ACHN (cell line): ENCODE measurements around the gene C12orf60.

Experiments
- DNase-seq: peaks from one replicate; pipeline ENCODE4 v3.0.0-alpha.2; 2015
- in situ Hi-C: cut with HindIII; loops from 2 replicates; pipeline ENCODE4 v1.10.0; 2017; ENCODE audit warnings: low sequenced_read_pairs, low pct_ligation_motif_present, low pct_unique_long_range_greater_than_20kb

Gene C12orf60

GRCh38 chr12:14825256-14825655 lies 21.8 kb downstream of the C12orf60 start:
- in situ Hi-C loops, result no loop called here

GRCh38 chr12:14826491-14826890 lies 23.0 kb downstream of the C12orf60 start:
- no peak for DNase-seq
- in situ Hi-C loops, result no loop called here

More at GRCh38 chr12:14825256-14825655, 21.8 kb downstream of the C12orf60 start:
- no peak for DNase-seq

- in situ Hi-C loops, result no loop called here
- no peak for DNase-seq
Observed at GRCh38 chr12:14827043-14827442, 23.6 kb downstream of the C12orf60 start.

GRCh38 chr12:14828892-14829291 lies 25.4 kb downstream of the C12orf60 start:
- DNase-seq, result peak; percentile 45
- in situ Hi-C loops, result no loop called here

GRCh38 chr12:14833336-14833735 lies 29.9 kb downstream of the C12orf60 start:
- in situ Hi-C loops, result no loop called here
- no peak for DNase-seq

- DNase-seq, result no peak
- in situ Hi-C loops, result no loop called here
Observed at GRCh38 chr12:14833952-14834351, 30.5 kb downstream of the C12orf60 start.

GRCh38 chr12:14834509-14834908 lies 31.0 kb downstream of the C12orf60 start:
- in situ Hi-C loops, result no loop called here
- no peak for DNase-seq

GRCh38 chr12:14836336-14837210 lies 33.1 kb downstream of the C12orf60 start:
- in situ Hi-C loops, result no loop called here
- peak; percentile 93 for DNase-seq

GRCh38 chr12:14839262-14839661 lies 35.8 kb downstream of the C12orf60 start:
- in situ Hi-C loops, result no loop called here
- DNase-seq, result no peak

- DNase-seq, result no peak
- in situ Hi-C loops, result no loop called here
Observed at GRCh38 chr12:14840616-14841015, 37.1 kb downstream of the C12orf60 start.

GRCh38 chr12:14841761-14842160 lies 38.3 kb downstream of the C12orf60 start:
- DNase-seq, result peak; percentile 67
- in situ Hi-C loops, result no loop called here

GRCh38 chr12:14842315-14842714 lies 38.8 kb downstream of the C12orf60 start:
- no peak for DNase-seq
- in situ Hi-C loops, result no loop called here

GRCh38 chr12:14843425-14843887 lies 40.0 kb downstream of the C12orf60 start, which contains the start of gene ART4:
Gene ART4 (minus strand): TSS chr12:14843526. CDS start chr12:14843113, 413 bp downstream.
- in situ Hi-C loops, result no loop called here

GRCh38 chr12:14844401-14844800 lies 40.9 kb downstream of the C12orf60 start:
- in situ Hi-C loops, result no loop called here
- no peak for DNase-seq

More at GRCh38 chr12:14843425-14843887, 40.0 kb downstream of the C12orf60 start, which contains the start of gene ART4:
- no peak for DNase-seq

GRCh38 chr12:14845350-14845750 lies 41.9 kb downstream of the C12orf60 start:
- in situ Hi-C loops, result no loop called here
- DNase-seq, result peak; percentile 83

GRCh38 chr12:14846042-14846587 lies 42.6 kb downstream of the C12orf60 start:
- in situ Hi-C loops, result no loop called here
- DNase-seq, result no peak

GRCh38 chr12:14846876-14847580 lies 43.6 kb downstream of the C12orf60 start:
- in situ Hi-C loops, result no loop called here
- DNase-seq, result no peak

- no peak for DNase-seq
- in situ Hi-C loops, result no loop called here
Observed at GRCh38 chr12:14849661-14850060, 46.2 kb downstream of the C12orf60 start.
